Measurements from ENCODE around the gene PIWIL4. TPM values are rescaled to one million over a fixed set of nuclear protein-coding genes. Genes with fewer than 3 reads are reported as not detected.
A peak's percentile ranks its signal among the peaks of the same experiment; 100 is the strongest.

PIWIL4 gene
- total RNA-seq, 1 experiment from 2014 or later: 0.15 TPM

DNA sequence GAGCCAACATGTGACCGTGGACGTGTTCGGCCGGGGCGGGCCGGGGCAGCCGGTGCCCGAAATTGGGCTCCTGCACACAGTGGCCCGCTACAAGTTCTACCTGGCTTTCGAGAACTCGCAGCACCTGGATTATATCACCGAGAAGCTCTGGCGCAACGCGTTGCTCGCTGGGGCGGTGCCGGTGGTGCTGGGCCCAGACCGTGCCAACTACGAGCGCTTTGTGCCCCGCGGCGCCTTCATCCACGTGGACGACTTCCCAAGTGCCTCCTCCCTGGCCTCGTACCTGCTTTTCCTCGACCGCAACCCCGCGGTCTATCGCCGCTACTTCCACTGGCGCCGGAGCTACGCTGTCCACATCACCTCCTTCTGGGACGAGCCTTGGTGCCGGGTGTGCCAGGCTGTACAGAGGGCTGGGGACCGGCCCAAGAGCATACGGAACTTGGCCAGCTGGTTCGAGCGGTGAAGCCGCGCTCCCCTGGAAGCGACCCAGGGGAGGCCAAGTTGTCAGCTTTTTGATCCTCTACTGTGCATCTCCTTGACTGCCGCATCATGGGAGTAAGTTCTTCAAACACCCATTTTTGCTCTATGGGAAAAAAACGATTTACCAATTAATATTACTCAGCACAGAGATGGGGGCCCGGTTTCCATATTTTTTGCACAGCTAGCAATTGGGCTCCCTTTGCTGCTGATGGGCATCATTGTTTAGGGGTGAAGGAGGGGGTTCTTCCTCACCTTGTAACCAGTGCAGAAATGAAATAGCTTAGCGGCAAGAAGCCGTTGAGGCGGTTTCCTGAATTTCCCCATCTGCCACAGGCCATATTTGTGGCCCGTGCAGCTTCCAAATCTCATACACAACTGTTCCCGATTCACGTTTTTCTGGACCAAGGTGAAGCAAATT is 21.7 kb upstream of the PIWIL4 start:
- Histone ChIP-seq H3K36me3 (ENCODE audit: low read depth, low read length) (no peaks in the 10 kb centered on the region), H3K9me3 (ENCODE audit: low read length) (no peaks in the 10 kb centered on the region), H3K4me2 (ENCODE audit: low read length) (peak overlapping the region; percentile 85), H3K4me1 (ENCODE audit: insufficient read depth, low read length) (peaks cover 38% of the 10 kb centered on the region), H3K4me3 (ENCODE audit: low read length) (peak overlapping the region; percentile 67), H2AFZ (ENCODE audit: low read length) (no peak overlapping the region), H4K20me1 (ENCODE audit: low read length) (no peaks in the 10 kb centered on the region), H3K9me2 (replicated peaks; ENCODE audit: low read length) (no peaks in the 10 kb centered on the region), H3K27ac (ENCODE audit: low read length) (no peak overlapping the region), H3K79me2 (ENCODE audit: low read length) (peaks cover 16% of the 10 kb centered on the region), H3K27me3 (ENCODE audit: low read length) (no peaks in the 10 kb centered on the region), H3K9ac (ENCODE audit: low read length) (no peak overlapping the region), H3F3A (ENCODE audit: low read length, unreplicated experiment) (peaks cover 3% of the 10 kb centered on the region)
- intact Hi-C loops (cut with micrococcal nuclease): no loop called here
- DNase-seq: no peak
- ATAC-seq: no peak
- CTCF ChIA-PET: no interaction called here
- POLR2A ChIA-PET (ENCODE audit: unreplicated experiment): no interaction called here
- TF ChIP-seq EZH2 (IDR thresholded peaks at IDR 0.05; ENCODE audit: low read length, unreplicated experiment) (no peak), EZH2phosphoT487 (IDR thresholded peaks at IDR 0.05; ENCODE audit: borderline replicate concordance, low read length) (no peak), CTCF (conservative IDR thresholded peaks at IDR 0.05; ENCODE audit: low read depth, low read length) (no peak)
- BruUV-seq (replicated peaks): TSS peak; percentile 38

- H3F3A ChIP-seq (ENCODE audit: low read length, unreplicated experiment): peaks cover 3% of the 10 kb centered on the region
- no peak overlapping the region for H2AFZ ChIP-seq (ENCODE audit: low read length)
- H3K79me2 ChIP-seq (ENCODE audit: low read length): peaks cover 16% of the 10 kb centered on the region
- ChIA-PET POLR2A (ENCODE audit: unreplicated experiment) (no interaction called here), CTCF (no interaction called here)
- no peaks in the 10 kb centered on the region for H3K27me3 ChIP-seq (ENCODE audit: low read length)
- H3K27ac ChIP-seq (ENCODE audit: low read length): no peak overlapping the region
- H3K4me1 ChIP-seq (ENCODE audit: insufficient read depth, low read length): peaks cover 38% of the 10 kb centered on the region
- TF ChIP-seq EZH2 (IDR thresholded peaks at IDR 0.05; ENCODE audit: low read length, unreplicated experiment) (no peak), CTCF (conservative IDR thresholded peaks at IDR 0.05; ENCODE audit: low read depth, low read length) (no peak), EZH2phosphoT487 (IDR thresholded peaks at IDR 0.05; ENCODE audit: borderline replicate concordance, low read length) (no peak)
- ATAC-seq: no peak
- no peaks in the 10 kb centered on the region for H3K9me3 ChIP-seq (ENCODE audit: low read length)
- H3K4me3 ChIP-seq (ENCODE audit: low read length): peak overlapping the region; percentile 28
- no peaks in the 10 kb centered on the region for H3K9me2 ChIP-seq (replicated peaks; ENCODE audit: low read length)
- intact Hi-C loops (cut with micrococcal nuclease): no loop called here
- no peaks in the 10 kb centered on the region for H4K20me1 ChIP-seq (ENCODE audit: low read length)
- no TSS peak for BruUV-seq (replicated peaks)
- no peaks in the 10 kb centered on the region for H3K36me3 ChIP-seq (ENCODE audit: low read depth, low read length)
- H3K9ac ChIP-seq (ENCODE audit: low read length): no peak overlapping the region
- no peak for DNase-seq
- peak overlapping the region; percentile 85 for H3K4me2 ChIP-seq (ENCODE audit: low read length)
Observed at GRCh38 chr11:94546162-94546470, 21.1 kb upstream of the PIWIL4 start.

DNA sequence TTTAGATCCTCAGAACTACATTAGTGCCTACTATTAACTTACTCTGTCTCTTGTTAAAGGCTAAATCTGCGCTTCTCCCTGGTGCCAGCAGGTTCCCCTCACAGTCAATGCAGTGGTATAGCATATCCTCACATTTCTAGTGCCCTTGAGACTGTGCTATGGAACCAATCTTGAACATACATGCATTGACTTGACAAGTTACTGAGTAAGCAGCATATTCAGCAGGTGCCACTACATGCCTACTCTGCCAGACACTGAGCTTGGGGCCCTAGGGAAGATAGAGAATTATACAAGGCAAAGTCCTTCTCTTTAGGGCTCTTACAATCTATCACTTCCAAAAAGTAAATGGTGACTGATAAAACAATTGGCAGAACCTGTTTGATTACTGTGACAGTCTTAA is 20.3 kb upstream of the PIWIL4 start:
- intact Hi-C loops (cut with micrococcal nuclease): no loop called here
- no peaks in the 10 kb centered on the region for H3K9me3 ChIP-seq (ENCODE audit: low read length)
- H3F3A ChIP-seq (ENCODE audit: low read length, unreplicated experiment): peaks cover 3% of the 10 kb centered on the region
- peak overlapping the region; percentile 28 for H3K4me3 ChIP-seq (ENCODE audit: low read length)
- BruUV-seq (replicated peaks): no TSS peak
- peak; percentile 31 for DNase-seq
- ChIA-PET CTCF (no interaction called here), POLR2A (ENCODE audit: unreplicated experiment) (no interaction called here)
- no peak overlapping the region for H2AFZ ChIP-seq (ENCODE audit: low read length)
- H3K27me3 ChIP-seq (ENCODE audit: low read length): no peaks in the 10 kb centered on the region
- peak overlapping the region; percentile 85 for H3K4me2 ChIP-seq (ENCODE audit: low read length)
- ATAC-seq: 0 out of 2 replicates have a peak, but pooled peaks have one; percentile 1
- H3K27ac ChIP-seq (ENCODE audit: low read length): no peak overlapping the region
- no peak overlapping the region for H3K9ac ChIP-seq (ENCODE audit: low read length)
- H3K4me1 ChIP-seq (ENCODE audit: insufficient read depth, low read length): peaks cover 38% of the 10 kb centered on the region
- no peaks in the 10 kb centered on the region for H3K36me3 ChIP-seq (ENCODE audit: low read depth, low read length)
- TF ChIP-seq EZH2 (IDR thresholded peaks at IDR 0.05; ENCODE audit: low read length, unreplicated experiment) (no peak), EZH2phosphoT487 (IDR thresholded peaks at IDR 0.05; ENCODE audit: borderline replicate concordance, low read length) (no peak), CTCF (conservative IDR thresholded peaks at IDR 0.05; ENCODE audit: low read depth, low read length) (no peak)
- H3K9me2 ChIP-seq (replicated peaks; ENCODE audit: low read length): no peaks in the 10 kb centered on the region
- H4K20me1 ChIP-seq (ENCODE audit: low read length): no peaks in the 10 kb centered on the region
- H3K79me2 ChIP-seq (ENCODE audit: low read length): peaks cover 16% of the 10 kb centered on the region
